Esophagus muscularis mucosa (tissue), 4 donors: ENCODE results near the gene FFAR1. TPM values are rescaled to one million over a fixed set of nuclear protein-coding genes. Genes with fewer than 3 reads are reported as not detected.

Experiments
- DNase-seq: peaks from one replicate; pipeline ENCODE4 v3.0.0-alpha.2; 2017; ENCODE audit errors: extremely low spot score
- H3K27ac ChIP-seq, 4 donors: fragments of 200-600 bp; sonication (generic); replicated peaks in 1 of 4; 1 replicate in 3 of 4; 2 replicates in 1 of 4; pipeline ENCODE4 v1.5.1; 2016 to 2019; ENCODE audit warnings: mild to moderate bottlenecking in 1 of 4
- H3K27me3 ChIP-seq, 4 donors: fragments of 200-600 bp; sonication (generic); one replicate each; pipeline versions ENCODE4 v1.5.1 to v1.6.0; 2016 to 2019
- H3K36me3 ChIP-seq, 4 donors: fragments of 200-600 bp; sonication (generic); one replicate each; pipeline ENCODE4 v1.5.1; 2016 to 2019
- H3K4me1 ChIP-seq, 4 donors: fragments of 200-600 bp; sonication (generic); one replicate each; pipeline ENCODE4 v1.5.1; 2016 to 2019
- H3K4me3 ChIP-seq, 4 donors: fragments of 200-600 bp; sonication (generic); 1 replicate in 2 of 4; 2 replicates in 2 of 4; pipeline ENCODE4 v1.5.1; 2016 to 2019; ENCODE audit warnings: mild to moderate bottlenecking in 4 of 4, moderate library complexity in 1 of 4
- H3K9me3 ChIP-seq, 4 donors: fragments of 200-600 bp; sonication (generic); 1 replicate in 3 of 4; 2 replicates in 1 of 4; pipeline ENCODE4 v1.5.1; 2016 to 2019
- CTCF ChIP-seq, 3 experiments: fragments of 200-600 bp in 2 of 3; fragments of 450-650 bp in 1 of 3; sonication (generic) in 2 of 3; IDR thresholded peaks; one replicate each; pipeline ENCODE4 v1.5.1; 2017 to 2019; ENCODE audit warnings: antibody characterized with exemption in 3 of 3, mild to moderate bottlenecking in 2 of 3, moderate library complexity in 1 of 3
- EP300 ChIP-seq: sonication (generic); formaldehyde crosslinking; IDR thresholded peaks from one replicate; pipeline ENCODE4 v1.6.1; 2017; ENCODE audit warnings: antibody characterized with exemption
- POLR2A ChIP-seq: fragments of 450-650 bp; IDR thresholded peaks from one replicate; pipeline ENCODE4 v1.6.1; 2017; ENCODE audit warnings: antibody characterized with exemption, moderate library complexity, mild to moderate bottlenecking, low read depth
- POLR2AphosphoS5 ChIP-seq, 2 donors: sonication (generic); formaldehyde crosslinking; IDR thresholded peaks; one replicate each; pipeline ENCODE4 v1.6.1; 2017; ENCODE audit warnings: antibody characterized with exemption in 2 of 2
- WGBS: methylation state at CpG from one replicate; pipeline ENCODE4 v1.1.5; 2018; 5-methylcytosine and 5-hydroxymethylcytosine counted together
- intact Hi-C: fragments of 100-400 bp; cut with DNase I; formaldehyde crosslinking; loops from one replicate; pipeline ENCODE4 v1.15.1; 2023
- total RNA-seq, 4 donors: library from RNA; depleted of rRNA; stranded (reverse); fragments of >200 nt; gene quantifications; one replicate each; pipeline versions ENCODE4 v1.1.0 to v1.2.1, GENCODE V29; 2016

FFAR1 gene
- total RNA-seq, 4 donors from 2014 or later, result not detected

- 34% methylated on average over 5 of the region's 5 CpGs for WGBS
Measured at GRCh38 chr19:35360880-35361420, 13.2 kb downstream of the FFAR1 start.

GRCh38 chr19:35362261-35363000 is 14.7 kb downstream of the FFAR1 start:
- DNase-seq, result peak; percentile 37
- no peaks in the 10 kb centered on the region for H3K9me3 ChIP-seq
- H3K27me3 ChIP-seq, result peaks cover 0 to 16% (median 0%) of the 10 kb centered on the region in 4 donors

More at GRCh38 chr19:35360880-35361420, 13.2 kb downstream of the FFAR1 start:
- peaks cover 0 to 20% (median 0%) of the 10 kb centered on the region in 4 donors for H3K27me3 ChIP-seq
- H3K9me3 ChIP-seq, result no peaks in the 10 kb centered on the region
- DNase-seq, result peak; percentile 21
- H3K27ac ChIP-seq, result no peak overlapping the region
- intact Hi-C loops, result no loop called here
- H3K36me3 ChIP-seq, result no peaks in the 10 kb centered on the region
- no peak overlapping the region for H3K4me3 ChIP-seq
- H3K4me1 ChIP-seq, result no peaks in the 10 kb centered on the region
- TF ChIP-seq POLR2A, result no peak
- TF ChIP-seq EP300, result no peak
- TF ChIP-seq CTCF (IDR thresholded peaks at IDR 0.05), result no peak

GRCh38 chr19:35363001-35363590 is 15.4 kb downstream of the FFAR1 start:
- no peak for TF ChIP-seq EP300
- TF ChIP-seq CTCF (IDR thresholded peaks at IDR 0.05), result no peak
- TF ChIP-seq POLR2AphosphoS5 (IDR thresholded peaks at IDR 0.05), result no peak
- TF ChIP-seq POLR2A, result no peak
- peak; percentile 19 for DNase-seq
- H3K36me3 ChIP-seq, result no peaks in the 10 kb centered on the region
- H3K27me3 ChIP-seq, result peaks cover 0 to 13% (median 0%) of the 10 kb centered on the region in 4 donors
- H3K4me1 ChIP-seq, result no peaks in the 10 kb centered on the region
- no peak overlapping the region for H3K4me3 ChIP-seq
- WGBS, result 65% methylated on average over 7 of the region's 11 CpGs
- intact Hi-C loops, result no loop called here
- H3K27ac ChIP-seq, result no peak overlapping the region
- no peaks in the 10 kb centered on the region for H3K9me3 ChIP-seq

More at GRCh38 chr19:35362261-35363000, 14.7 kb downstream of the FFAR1 start:
- 82% methylated on average over 5 of the region's 14 CpGs for WGBS
- H3K4me1 ChIP-seq, result no peaks in the 10 kb centered on the region
- intact Hi-C loops, result no loop called here
- no peak overlapping the region for H3K27ac ChIP-seq
- no peak overlapping the region for H3K4me3 ChIP-seq
- no peak for TF ChIP-seq POLR2AphosphoS5 (IDR thresholded peaks at IDR 0.05)
- TF ChIP-seq EP300, result no peak
- TF ChIP-seq POLR2A, result no peak
- no peak for TF ChIP-seq CTCF (IDR thresholded peaks at IDR 0.05)
- H3K36me3 ChIP-seq, result no peaks in the 10 kb centered on the region

GRCh38 chr19:35363711-35364425 is 16.2 kb downstream of the FFAR1 start:
- intact Hi-C loops, result no loop called here
- DNase-seq, result peak; percentile 8

More at GRCh38 chr19:35363711-35364425, 16.2 kb downstream of the FFAR1 start:
- Histone ChIP-seq H3K4me3 (no peak overlapping the region), H3K36me3 (no peaks in the 10 kb centered on the region), H3K9me3 (no peaks in the 10 kb centered on the region), H3K27ac (no peak overlapping the region), H3K27me3 (peaks cover 0 to 10% (median 0%) of the 10 kb centered on the region in 4 donors), H3K4me1 (no peaks in the 10 kb centered on the region)
- WGBS, result 92% methylated on average over 11 of the region's 19 CpGs
- no peak for TF ChIP-seq POLR2AphosphoS5 (IDR thresholded peaks at IDR 0.05)
- TF ChIP-seq CTCF (IDR thresholded peaks at IDR 0.05), result no peak
- TF ChIP-seq EP300, result no peak
- TF ChIP-seq POLR2A, result no peak
